Panc1 (cell line): ENCODE measurements around the gene ASB4. TPM values are rescaled to one million over a fixed set of nuclear protein-coding genes. Genes with fewer than 3 reads are reported as not detected.

Experiments used
- ATAC-seq: fragments of 200-7000 bp; cut with Tn5 transposase; 2 replicates; pipeline ENCODE4 v1.9.1; 2020; ENCODE audit warnings: mild to moderate bottlenecking, moderate library complexity
- BruUV-seq: library from RNA; stranded (reverse); fragments of 400-500 nt; replicated peaks from 2 replicates; lab custom pipeline; 2021; lab: Mats Ljungman, UMichigan
- CTCF ChIA-PET: fragments of 300-600 bp; sonication (Branson Sonifier 250); formaldehyde crosslinking; loops from one replicate; lab custom pipeline; 2022; ENCODE audit warnings: antibody characterized with exemption; lab: Charles Lee
- POLR2A ChIA-PET: fragments of 300-600 bp; sonication (Branson Sonifier 250); formaldehyde crosslinking; loops from one replicate; lab custom pipeline; 2022; ENCODE audit warnings: antibody characterized with exemption; lab: Charles Lee
- DNase-seq: peaks from one replicate; pipeline ENCODE4 v3.0.0-alpha.2; 2010; ENCODE audit warnings: low read depth, low spot score
- H3K27ac ChIP-seq: 2 replicates; pipeline ENCODE4 v1.5.1; 2011; ENCODE audit warnings: mild to moderate bottlenecking, low read length, inconsistent platforms
- H3K27me3 ChIP-seq: fragments of 200-500 bp; sonication (Bioruptor generic); 2 replicates; pipeline ENCODE4 v1.6.0; 2014; ENCODE audit warnings: low read length, inconsistent platforms; ENCODE audit not compliant: control insufficient read depth, insufficient read depth
- H3K36me3 ChIP-seq: fragments of 200-500 bp; sonication (Bioruptor generic); 2 replicates; pipeline ENCODE4 v1.5.1; 2014; ENCODE audit warnings: inconsistent platforms, mild to moderate bottlenecking, low read length, moderate library complexity; ENCODE audit not compliant: control insufficient read depth, insufficient read depth
- H3K4me1 ChIP-seq: 2 replicates; pipeline ENCODE4 v1.5.1; 2011; ENCODE audit warnings: inconsistent platforms, mild to moderate bottlenecking, low read length, moderate library complexity; ENCODE audit not compliant: control insufficient read depth, insufficient read depth
- H3K4me3 ChIP-seq, 2 experiments: 2 replicates each; pipeline ENCODE4 v1.5.1; 2011 to 2012; ENCODE audit warnings: low read depth in 2 of 2, low read length in 2 of 2, mild to moderate bottlenecking in 2 of 2, inconsistent platforms in 1 of 2, moderate library complexity in 1 of 2
- H3K9me3 ChIP-seq: fragments of 200-500 bp; sonication (Bioruptor generic); 2 replicates; pipeline ENCODE4 v1.5.1; 2014; ENCODE audit warnings: low read depth, mild to moderate bottlenecking, inconsistent platforms, low read length, moderate library complexity; ENCODE audit not compliant: control insufficient read depth, insufficient read depth
- CTCF ChIP-seq: fragments of 450-650 bp; IDR thresholded peaks from 2 replicates; pipeline ENCODE4 v1.5.1; 2017; ENCODE audit warnings: mild to moderate bottlenecking
- POLR2AphosphoS5 ChIP-seq: IDR thresholded peaks from 2 replicates; pipeline ENCODE4 v1.6.1; 2012; ENCODE audit warnings: mild to moderate bottlenecking, low read depth, low read length, moderate library complexity
- SIN3A ChIP-seq: IDR thresholded peaks from 2 replicates; pipeline ENCODE4 v1.6.1; 2012; ENCODE audit warnings: low read depth, mild to moderate bottlenecking, low read length, moderate library complexity, borderline replicate concordance; ENCODE audit not compliant: insufficient read depth
- TCF7L2 ChIP-seq: IDR thresholded peaks from 2 replicates; pipeline ENCODE4 v1.6.1; 2011; ENCODE audit warnings: mild to moderate bottlenecking, low read depth, low read length, inconsistent platforms
- in situ Hi-C: cut with HindIII; loops from 2 replicates; pipeline ENCODE4 v1.10.0; 2016; ENCODE audit warnings: low sequenced_read_pairs, low pct_unique_long_range_greater_than_20kb
- intact Hi-C: fragments of 100-400 bp; cut with micrococcal nuclease; formaldehyde crosslinking; loops from one replicate; pipeline ENCODE4 v1.10.0; 2022; ENCODE audit not compliant: unreplicated experiment
- total RNA-seq: library from RNA; stranded (reverse); gene quantifications from one replicate; pipeline ENCODE4 v1.2.1, GENCODE V29; 2021; ENCODE audit not compliant: unreplicated experiment
- TF ChIP-seq, protein P1 (sequence below), 2 experiments: IDR thresholded peaks; 2 replicates each; pipeline ENCODE4 v1.6.1; 2011 to 2012; ENCODE audit warnings: low read depth in 2 of 2, control low read depth in 1 of 2, low read length in 1 of 2, mild to moderate bottlenecking in 1 of 2, moderate library complexity in 1 of 2; ENCODE audit not compliant: insufficient read depth in 1 of 2

The ASB4 gene
- total RNA-seq, 1 experiment from 2014 or later: 0.15 TPM

- peaks cover 3% of the 10 kb centered on the region; the same call in 1 of the 2 replicates for H3K27me3 ChIP-seq
- no peak overlapping the region for H3K27ac ChIP-seq
- H3K4me1 ChIP-seq: no peaks in the 10 kb centered on the region
- H3K9me3 ChIP-seq: no peaks in the 10 kb centered on the region
- no peak for ATAC-seq
- H3K36me3 ChIP-seq: no peaks in the 10 kb centered on the region
- POLR2A ChIA-PET: no interaction called here
- CTCF ChIA-PET: interaction anchor here (0.7 to 1.4 kb wide), 2 partner anchors 81 to 154 kb away, joined by 3 to 4 read pairs; no protein-coding TSS in a partner anchor
- H3K4me3 ChIP-seq: no peak overlapping the region
- DNase-seq: no peak
- intact Hi-C loops (no loop called here), in situ Hi-C loops (no loop called here)
- TF ChIP-seq POLR2AphosphoS5 (no peak), SIN3A (no peak), CTCF (no peak), TCF7L2 (no peak)
- TF ChIP-seq, protein P1, sequence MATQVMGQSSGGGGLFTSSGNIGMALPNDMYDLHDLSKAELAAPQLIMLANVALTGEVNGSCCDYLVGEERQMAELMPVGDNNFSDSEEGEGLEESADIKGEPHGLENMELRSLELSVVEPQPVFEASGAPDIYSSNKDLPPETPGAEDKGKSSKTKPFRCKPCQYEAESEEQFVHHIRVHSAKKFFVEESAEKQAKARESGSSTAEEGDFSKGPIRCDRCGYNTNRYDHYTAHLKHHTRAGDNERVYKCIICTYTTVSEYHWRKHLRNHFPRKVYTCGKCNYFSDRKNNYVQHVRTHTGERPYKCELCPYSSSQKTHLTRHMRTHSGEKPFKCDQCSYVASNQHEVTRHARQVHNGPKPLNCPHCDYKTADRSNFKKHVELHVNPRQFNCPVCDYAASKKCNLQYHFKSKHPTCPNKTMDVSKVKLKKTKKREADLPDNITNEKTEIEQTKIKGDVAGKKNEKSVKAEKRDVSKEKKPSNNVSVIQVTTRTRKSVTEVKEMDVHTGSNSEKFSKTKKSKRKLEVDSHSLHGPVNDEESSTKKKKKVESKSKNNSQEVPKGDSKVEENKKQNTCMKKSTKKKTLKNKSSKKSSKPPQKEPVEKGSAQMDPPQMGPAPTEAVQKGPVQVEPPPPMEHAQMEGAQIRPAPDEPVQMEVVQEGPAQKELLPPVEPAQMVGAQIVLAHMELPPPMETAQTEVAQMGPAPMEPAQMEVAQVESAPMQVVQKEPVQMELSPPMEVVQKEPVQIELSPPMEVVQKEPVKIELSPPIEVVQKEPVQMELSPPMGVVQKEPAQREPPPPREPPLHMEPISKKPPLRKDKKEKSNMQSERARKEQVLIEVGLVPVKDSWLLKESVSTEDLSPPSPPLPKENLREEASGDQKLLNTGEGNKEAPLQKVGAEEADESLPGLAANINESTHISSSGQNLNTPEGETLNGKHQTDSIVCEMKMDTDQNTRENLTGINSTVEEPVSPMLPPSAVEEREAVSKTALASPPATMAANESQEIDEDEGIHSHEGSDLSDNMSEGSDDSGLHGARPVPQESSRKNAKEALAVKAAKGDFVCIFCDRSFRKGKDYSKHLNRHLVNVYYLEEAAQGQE (IDR thresholded peaks at IDR 0.05; ENCODE audit: insufficient read depth in 1 of 2, low read depth in 2 of 2, low read length in 1 of 2): no peak
- BruUV-seq: no TSS peak
Measured at GRCh38 chr7:95535662-95536061, 49.9 kb downstream of the ASB4 start.

DNA sequence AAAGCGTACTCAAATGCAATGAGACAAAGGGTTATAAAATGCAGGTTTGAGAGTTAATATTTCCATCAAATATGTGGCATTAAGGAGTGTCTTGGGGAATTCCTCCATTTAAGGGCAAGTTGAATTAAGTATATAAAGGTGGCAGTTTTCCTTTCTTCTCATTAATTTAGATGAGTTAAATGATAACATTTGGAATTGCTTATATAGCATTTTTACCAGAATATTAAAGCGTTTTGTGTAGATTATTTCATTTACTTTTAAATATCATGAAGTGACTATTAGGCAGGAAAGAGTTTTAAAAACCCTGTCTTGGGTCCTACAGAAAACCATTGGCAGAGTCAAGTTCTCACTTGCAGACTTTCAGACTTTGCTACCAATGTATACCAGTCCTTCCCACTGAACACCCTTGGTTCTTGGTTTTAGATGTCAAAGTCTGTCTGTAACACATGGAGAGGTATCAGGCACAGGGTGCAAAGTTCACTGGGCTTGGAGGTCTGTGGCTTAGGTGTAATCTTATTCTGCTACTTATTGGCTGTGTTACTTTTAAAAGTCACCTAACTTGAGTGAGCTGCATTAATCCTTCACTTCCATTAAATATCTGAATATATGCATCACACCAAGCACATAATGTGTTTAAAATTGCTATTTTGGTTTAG is 51.0 kb downstream of the ASB4 start:
- ATAC-seq: no peak
- intact Hi-C loops: no loop called here
- POLR2A ChIA-PET: no interaction called here
- CTCF ChIA-PET: no interaction called here
- no peak for DNase-seq
- Histone ChIP-seq H3K9me3 (no peaks in the 10 kb centered on the region), H3K4me3 (no peak overlapping the region), H3K36me3 (no peaks in the 10 kb centered on the region), H3K27me3 (peaks cover 3% of the 10 kb centered on the region; the same call in 1 of the 2 replicates), H3K27ac (no peak overlapping the region), H3K4me1 (no peaks in the 10 kb centered on the region)
- in situ Hi-C loops: no loop called here
- TF ChIP-seq SIN3A: no peak
- TF ChIP-seq CTCF: no peak
- TF ChIP-seq TCF7L2: no peak
- TF ChIP-seq, protein P1 (IDR thresholded peaks at IDR 0.05; ENCODE audit: insufficient read depth in 1 of 2, low read depth in 2 of 2, low read length in 1 of 2): no peak
- TF ChIP-seq POLR2AphosphoS5: no peak
- no TSS peak for BruUV-seq
